ENCODE data around the gene PTPRG.

DNA sequence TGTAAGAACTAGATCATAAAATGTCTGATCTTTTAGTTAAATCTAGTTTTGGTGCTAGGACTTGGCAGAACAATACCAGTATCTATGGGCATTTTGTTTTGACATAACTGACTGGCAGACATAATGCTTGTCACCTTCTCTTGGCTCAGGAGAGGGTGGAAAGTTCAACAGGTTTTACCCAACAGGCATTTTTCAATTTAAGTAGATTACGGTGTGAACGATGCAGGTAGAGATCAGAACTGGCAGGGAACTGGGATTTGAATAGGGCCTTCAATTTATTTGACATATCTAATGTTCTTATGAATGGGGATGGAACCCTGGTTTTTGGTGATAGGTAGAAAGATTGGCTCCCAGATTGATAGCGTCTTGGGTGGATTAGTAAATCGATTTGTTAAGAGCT is 460.9 kb downstream of the PTPRG start:
- TF ChIP-seq, protein P1, sequence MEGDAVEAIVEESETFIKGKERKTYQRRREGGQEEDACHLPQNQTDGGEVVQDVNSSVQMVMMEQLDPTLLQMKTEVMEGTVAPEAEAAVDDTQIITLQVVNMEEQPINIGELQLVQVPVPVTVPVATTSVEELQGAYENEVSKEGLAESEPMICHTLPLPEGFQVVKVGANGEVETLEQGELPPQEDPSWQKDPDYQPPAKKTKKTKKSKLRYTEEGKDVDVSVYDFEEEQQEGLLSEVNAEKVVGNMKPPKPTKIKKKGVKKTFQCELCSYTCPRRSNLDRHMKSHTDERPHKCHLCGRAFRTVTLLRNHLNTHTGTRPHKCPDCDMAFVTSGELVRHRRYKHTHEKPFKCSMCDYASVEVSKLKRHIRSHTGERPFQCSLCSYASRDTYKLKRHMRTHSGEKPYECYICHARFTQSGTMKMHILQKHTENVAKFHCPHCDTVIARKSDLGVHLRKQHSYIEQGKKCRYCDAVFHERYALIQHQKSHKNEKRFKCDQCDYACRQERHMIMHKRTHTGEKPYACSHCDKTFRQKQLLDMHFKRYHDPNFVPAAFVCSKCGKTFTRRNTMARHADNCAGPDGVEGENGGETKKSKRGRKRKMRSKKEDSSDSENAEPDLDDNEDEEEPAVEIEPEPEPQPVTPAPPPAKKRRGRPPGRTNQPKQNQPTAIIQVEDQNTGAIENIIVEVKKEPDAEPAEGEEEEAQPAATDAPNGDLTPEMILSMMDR (conservative IDR thresholded peaks at IDR 0.05), result no peak
- no peak for TF ChIP-seq ZFX (IDR thresholded peaks at IDR 0.05)
